Fibroblast of skin of right quadriceps (primary cell): ENCODE data around the gene NAT14.

Experiments
- DNase-seq: peaks from one replicate; pipeline ENCODE4 v3.0.0-alpha.2; 2013

The NAT14 gene

DNA sequence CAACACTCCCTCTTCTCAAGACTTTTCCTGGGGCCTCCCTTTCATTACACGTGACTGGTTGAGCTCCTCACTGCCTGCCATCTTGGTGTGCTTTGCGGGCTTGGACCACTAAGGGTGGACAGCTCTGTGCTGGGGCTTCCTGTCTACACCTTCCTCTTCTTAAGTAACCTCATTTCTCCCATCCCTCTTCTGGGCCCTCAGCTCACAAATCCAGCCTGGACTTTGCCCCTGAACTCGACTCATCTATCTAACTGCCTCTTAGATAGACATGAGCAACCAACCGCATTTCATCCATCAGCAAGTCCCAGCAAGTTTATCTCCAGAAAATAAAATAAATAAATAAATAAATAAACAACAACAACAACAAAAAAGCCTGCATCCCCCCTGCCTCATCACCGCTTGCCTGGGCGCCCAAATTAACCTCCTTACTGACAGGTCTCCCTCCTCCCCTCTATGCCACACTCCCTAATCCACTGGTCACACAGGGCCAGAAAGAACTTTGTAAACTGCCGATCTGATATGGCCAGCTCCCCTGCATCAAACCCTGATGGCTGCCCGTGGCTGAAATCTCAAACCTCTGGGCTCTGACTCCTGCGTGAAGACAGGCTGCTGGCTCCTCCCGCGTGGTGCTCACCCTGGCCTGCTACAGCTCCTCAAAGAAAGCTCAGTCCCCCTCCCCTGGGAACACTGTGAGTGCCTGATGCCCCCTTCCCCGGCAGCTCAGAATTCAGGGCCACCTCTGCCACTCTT, 31.3 kb upstream of the NAT14 start:
- DNase-seq = no peak

DNA sequence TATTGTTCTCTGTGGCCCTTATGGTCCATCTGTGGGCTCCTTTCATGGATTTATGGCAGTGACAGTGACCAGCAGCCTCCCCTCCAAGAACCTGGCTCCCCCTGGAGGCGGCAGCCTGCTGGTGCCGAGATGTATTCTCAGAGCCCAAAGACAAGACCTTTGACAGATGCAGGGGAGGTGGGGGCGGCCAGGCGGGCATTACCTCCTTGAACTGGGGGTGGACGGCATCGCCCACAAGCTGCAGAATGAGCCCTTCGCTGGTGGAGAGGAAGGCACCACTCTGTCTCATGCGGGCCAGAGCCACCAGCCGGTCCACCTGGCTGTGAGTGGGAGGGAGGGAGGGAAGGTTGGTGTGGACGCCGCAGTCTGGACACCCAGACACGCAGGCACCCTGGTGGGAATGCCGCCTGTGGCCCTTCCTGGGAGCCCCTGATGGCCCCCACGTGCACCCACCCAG, 30.2 kb upstream of the NAT14 start:
- no peak for DNase-seq

DNA sequence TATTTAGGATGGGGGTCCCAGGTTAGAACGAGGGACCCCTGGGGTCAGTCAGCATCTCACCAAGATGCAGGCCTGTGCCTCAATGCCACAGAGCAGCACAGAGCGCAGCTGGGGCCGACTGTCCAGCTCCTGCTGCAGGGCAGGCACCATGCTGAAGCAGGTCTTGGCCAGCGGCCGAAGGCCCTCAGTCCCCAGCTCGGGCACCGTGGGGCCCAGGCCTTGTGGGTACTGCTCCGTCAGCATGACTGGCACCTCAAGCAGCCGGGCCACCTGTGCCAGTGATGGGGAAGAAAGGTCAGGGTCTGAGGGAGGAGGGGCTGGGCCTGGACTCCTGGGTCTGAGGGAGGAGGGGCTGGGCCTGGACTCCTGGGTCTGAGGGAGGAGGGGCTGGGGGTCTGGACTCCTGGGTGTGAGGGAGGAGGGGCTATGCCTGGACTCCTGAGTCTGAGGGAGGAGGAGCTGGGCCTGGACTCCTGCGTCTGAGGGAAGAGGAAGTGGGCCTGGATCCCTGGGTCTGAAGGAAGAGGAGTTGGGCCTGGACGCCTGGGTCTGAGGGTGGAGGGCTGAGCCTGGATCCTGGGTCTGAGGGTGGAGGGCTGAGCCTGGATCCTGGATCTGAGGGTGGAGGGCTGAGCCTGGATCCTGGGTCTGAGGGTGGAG, 29.3 kb upstream of the NAT14 start:
- no peak for DNase-seq

GRCh38 chr19:55456347-55456746, 28.6 kb upstream of the NAT14 start:
- DNase-seq = no peak

DNA sequence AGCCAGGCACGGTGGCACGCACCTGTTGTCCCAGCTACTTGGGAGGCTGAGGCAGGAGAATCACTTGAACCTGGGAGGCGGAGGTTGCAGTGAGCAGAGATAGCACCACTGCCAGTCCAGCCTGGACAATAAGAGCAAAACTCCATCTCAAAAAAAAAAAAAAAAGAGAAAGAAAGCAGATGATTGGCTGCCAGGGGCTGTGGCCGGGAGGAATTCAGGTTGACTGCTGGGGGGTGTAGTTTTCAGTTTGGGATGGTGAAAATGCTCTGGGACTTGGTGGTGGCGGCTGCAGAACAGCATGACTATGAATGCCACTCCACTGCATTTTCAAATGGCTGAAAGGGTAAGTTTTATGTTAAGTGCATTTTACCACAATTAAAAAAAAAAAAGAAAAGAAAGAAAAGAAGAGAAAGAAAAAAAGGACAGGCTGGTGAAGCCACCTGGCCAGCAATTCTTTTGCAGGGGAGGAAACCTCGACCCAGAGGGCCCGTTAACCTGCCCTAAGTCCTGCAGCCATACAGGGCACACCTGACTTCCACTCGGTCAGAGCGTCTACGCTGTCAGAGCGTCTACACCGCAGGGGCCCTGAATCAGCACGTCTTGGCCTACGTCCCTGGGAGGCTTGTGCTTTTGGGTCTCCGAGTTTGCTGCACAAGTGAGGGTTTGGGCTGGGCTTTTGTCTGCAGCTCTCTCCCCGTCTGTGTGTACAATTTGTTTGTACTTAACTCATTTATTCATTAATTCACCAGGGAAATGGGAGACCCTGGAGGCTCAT, 27.1 kb upstream of the NAT14 start:
- no peak for DNase-seq

DNA sequence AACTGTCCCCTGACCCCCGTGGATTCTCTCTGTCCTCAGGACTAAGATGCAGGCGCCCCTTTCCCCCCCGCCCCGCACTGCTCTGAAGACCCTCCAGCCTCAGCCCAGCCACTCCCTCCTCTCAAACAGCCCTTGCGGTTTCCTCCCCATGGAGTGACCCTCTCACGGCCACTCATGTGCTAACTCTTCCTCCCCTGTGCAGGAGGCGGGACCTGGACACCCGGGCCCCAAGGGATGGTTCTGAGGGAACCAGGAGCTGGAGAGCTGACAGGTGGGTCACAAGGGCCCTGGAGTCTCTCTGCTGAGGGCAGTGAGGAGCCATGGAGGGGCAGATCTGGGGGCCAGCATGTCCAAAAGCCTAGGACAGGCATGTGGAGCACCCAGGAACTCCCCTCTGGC, 25.4 kb upstream of the NAT14 start:
- DNase-seq = no peak

GRCh38 chr19:55459950-55460657, 24.9 kb upstream of the NAT14 start:
- DNase-seq = no peak

GRCh38 chr19:55460670-55461258, 24.2 kb upstream of the NAT14 start:
- DNase-seq = peak; percentile 78

DNA sequence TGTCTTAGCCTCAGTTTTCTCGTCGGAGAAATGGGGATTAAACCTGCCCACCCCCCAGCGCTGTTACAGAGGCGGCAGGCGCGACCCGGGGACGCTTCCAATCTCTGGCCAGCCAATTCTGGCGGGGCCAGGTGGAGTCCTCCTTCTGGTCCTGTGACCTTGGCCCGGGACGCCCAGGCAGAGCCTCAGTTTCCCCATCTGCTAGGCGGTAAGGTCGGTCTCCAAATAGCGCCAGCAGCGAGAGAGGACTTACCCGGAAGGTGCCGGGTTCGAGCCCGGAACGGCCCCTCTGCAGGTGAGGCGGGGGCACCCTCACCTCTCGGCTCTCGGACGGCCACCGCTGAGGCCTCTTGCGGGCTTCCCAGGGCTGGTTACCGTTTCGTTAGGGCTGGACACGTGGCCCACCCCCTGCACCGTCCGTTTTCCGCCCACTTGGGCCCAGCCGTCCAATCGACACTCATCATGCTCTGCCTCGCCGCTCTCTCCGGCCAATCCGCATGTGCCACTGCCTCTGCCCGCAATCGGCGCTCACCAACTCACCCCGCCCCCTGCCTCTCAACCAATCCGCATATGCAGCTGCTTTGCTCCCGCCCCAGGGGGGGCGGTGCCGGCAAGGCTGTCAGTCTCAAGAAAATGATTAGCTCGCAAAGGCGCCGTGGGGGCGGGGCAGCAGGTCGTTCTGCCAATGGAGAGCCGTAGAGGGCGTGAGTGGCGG, 23.6 kb upstream of the NAT14 start, which contains the start of gene ISOC2:
Gene ISOC2, minus strand, starts transcription at position 384 of the 715 bp plus-strand sequence. CDS start 5,156 bp downstream, outside the sequence.
- DNase-seq = peak; percentile 100

GRCh38 chr19:55461974-55462626, 22.9 kb upstream of the NAT14 start:
- peak; percentile 34 for DNase-seq

DNA sequence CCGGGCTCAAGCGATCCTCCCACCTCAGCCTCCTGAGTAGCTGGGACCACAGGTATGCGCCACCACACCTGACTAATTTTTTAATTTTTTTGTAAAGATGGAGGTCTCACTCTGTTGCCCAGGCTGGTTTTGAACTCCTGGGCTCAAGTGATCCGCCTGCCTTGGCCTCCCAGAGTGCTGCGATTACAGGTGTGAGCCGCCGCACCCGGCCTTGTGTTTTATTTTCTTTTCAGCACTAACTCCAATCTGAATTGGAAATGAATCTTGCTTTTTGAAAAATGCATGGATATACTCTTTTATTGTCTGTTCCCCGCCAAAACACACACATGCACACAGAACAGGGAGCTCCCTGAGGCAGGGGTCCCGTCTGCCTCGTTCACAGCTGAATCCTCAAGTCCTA, 22.3 kb upstream of the NAT14 start:
- DNase-seq = no peak

DNA sequence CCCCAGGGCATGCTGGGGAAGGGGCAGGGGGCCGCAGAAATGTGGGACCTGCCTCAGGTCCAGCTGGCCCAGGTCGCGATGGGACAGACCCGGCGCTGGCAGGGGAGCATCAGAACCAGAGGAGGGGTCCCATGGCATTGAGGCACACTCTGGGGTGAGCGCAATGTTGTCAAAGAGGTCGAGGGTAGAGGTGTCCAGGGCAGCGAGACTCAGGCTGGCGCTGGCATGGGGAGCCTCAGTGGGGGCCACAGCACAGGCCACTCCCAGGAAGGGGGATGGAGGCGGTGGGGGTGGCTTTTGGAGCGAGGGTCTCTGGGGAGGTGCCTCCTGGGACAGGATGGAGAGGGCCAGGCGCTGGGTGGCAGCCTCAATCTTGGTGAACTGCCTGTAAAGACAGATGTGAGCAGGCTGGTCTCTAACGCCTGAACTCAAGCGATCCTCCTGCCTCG, 21.4 kb upstream of the NAT14 start:
- no peak for DNase-seq

DNA sequence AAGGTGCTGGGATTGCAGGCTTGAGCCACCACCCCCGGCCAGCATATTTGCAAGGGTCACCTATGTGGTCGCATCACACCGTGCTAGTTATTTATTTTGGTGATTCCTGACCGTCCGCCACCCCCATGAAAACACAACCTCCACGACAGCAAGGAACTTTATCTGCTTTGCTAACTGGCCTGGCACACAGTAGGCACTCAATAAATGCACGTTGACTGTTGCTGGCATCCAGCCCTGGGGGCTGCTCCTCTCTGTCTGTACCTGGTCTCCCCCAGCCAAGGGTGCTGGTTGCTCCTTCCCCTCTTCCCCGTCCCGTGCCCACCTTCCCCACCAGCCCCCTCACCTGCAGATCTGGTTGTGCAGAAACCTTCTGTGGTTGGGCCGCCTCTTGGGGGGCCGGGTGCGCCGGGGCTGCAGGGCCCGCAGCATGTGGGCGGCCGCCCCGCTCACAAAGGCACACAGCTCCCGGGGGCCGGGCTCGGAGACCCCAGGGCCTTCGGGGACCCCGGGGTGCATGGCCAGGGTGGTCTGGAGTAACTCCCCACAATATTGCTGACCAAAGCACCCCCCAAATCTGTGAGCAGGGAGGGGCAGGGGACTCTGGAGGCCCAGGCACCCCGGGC, 20.8 kb upstream of the NAT14 start:
- DNase-seq = no peak

DNA sequence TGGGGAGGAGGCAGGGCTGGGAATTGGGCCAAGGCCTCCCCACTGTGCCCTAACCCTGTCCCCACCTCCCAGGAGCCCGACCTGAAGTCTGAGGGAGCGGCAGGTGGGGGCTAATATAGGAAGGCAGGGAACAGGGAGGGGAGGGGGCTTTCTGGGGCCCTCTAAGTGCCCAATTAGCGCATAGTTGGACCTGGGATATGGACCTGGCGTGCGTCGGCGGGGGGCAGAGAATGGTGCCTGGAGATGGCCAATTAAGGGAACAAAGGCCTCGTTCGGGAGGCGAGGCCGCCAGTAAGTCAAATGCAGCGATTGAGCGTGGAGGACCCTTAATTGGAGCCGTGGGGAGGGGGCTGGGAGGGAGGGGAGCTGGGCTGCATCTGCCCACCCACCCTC, 20.3 kb upstream of the NAT14 start, which contains the start of gene C19orf85:
Gene C19orf85, minus strand, starts transcription at position 90 of the 393 bp plus-strand sequence. CDS start 197 bp downstream, outside the sequence.
- DNase-seq = no peak

GRCh38 chr19:55465460-55466240, 19.3 kb upstream of the NAT14 start:
- no peak for DNase-seq

DNA sequence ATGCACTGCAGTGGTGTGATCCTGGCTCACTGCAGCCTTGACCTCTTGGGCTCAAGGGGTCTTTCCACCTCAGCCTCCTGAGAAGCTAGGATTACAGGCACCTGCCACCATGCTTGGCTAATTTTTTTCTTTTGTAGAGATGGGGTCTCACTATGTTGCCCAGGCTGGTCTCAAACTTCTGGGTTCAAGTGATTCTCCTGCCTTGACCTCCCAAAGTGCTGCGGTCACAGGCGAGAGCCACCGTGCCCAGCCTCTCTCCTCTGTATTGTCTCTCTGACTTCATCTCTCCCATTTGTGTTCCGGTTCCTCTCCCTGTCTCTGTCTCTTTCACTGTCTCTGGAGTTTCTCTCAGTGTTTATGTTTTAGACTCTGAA, 18.8 kb upstream of the NAT14 start:
- no peak for DNase-seq

DNA sequence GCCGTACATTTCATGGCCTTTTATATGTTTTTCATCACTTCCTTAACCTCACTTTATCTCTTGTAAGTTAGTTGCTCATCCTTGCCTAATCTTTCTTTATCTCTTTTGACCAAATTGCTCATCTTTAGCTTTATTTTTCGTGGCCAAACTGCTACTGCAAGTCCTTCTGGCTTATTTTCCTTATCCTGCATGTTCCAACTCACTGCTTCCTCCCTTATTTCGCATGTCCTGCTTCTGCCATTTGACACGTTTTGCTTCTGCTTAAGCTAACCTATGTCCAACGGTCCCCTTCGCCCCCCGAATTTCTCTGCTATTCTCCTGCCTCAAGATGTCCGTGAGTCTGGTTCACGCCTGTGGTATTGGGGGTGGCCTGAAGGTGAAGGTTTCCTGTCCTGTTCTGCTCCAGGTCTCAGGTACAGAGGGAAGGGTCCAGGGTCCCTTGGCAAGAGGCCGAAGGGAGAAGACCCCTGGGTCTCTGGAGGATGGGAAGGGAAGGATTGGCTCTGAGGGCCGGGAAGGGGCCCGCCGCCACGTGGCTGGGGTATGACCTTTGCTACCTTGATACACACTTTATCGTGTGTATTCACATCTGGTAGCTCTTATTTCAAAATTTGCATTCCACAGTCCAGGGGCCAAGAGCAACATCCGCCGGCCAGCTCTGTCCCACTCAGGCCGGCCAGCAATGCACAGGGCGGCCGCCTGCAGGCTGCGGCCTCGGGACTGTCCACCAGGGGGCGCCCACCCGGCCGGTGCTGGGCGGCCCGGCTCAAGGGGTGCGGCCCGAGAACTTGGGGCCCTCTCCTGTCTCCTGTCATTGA, 17.5 kb upstream of the NAT14 start:
- peak; percentile 37 for DNase-seq

DNA sequence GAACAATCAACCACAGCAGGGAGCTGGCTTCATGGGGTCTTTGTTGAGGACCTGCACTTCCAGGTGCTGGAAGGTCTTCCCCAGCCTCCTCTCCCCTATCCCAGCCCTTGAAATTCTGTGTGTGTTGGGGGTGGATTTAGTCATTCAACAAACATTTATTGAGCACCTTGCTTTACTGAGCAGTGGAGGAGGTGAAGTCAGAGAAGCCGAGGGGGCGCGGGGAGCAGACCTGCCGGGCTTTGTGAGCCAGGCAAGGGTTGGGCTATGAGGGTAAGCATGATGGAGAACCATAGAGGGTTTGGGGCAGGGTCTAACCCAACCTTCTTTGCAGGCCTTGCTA, 17.0 kb upstream of the NAT14 start:
- no peak for DNase-seq

DNA sequence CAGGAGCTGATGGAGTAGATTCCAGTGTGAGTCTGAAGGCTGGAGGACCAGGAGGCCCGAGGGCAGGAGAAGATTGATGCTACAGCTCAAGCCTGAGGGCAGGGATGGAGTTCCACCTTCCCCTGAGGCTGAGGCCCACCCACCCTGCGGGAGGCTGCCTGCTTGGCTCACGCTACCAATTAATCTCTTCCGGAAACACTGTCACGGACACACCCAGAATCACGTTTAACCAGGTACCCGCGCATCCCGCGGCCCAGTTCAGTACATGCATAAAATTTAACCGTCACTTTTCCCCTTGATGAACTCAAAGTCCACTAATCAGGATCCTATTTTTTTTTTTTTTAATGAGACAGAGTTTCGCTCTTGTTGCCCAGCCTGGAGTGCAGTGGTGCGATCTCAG, 13.7 kb upstream of the NAT14 start:
- DNase-seq = no peak
